ENCODE measurements around the gene HSF4.

DNA sequence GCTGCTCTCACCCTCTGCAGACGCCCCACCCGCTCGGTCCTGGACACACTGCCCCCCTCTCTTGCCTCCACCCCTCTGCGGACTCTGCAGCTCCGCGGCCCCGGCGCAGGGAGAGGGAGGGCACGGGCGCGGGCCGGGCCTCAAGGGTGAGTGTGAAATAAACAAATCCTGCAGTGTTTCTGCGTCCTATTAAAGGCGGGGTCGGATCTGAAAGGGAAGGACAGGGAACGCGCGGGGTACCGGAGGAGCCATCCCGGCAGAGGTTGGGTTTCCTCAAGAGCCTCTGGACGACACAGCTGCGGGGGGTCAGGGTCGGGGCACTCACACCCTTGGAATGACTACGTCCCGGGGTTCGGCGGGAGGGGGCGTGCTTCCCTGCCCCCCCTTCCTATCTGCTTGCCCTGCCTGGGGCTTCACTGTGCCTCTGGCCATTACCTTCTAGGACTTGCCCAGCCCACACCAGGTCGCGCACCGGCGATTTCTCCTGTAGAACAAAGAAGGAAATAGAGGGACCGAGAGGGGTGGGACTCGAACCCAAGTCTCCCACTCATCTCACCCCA lies 466 bp upstream of the HSF4 start:
- TF ChIP-seq, protein P1, sequence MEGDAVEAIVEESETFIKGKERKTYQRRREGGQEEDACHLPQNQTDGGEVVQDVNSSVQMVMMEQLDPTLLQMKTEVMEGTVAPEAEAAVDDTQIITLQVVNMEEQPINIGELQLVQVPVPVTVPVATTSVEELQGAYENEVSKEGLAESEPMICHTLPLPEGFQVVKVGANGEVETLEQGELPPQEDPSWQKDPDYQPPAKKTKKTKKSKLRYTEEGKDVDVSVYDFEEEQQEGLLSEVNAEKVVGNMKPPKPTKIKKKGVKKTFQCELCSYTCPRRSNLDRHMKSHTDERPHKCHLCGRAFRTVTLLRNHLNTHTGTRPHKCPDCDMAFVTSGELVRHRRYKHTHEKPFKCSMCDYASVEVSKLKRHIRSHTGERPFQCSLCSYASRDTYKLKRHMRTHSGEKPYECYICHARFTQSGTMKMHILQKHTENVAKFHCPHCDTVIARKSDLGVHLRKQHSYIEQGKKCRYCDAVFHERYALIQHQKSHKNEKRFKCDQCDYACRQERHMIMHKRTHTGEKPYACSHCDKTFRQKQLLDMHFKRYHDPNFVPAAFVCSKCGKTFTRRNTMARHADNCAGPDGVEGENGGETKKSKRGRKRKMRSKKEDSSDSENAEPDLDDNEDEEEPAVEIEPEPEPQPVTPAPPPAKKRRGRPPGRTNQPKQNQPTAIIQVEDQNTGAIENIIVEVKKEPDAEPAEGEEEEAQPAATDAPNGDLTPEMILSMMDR (IDR thresholded peaks at IDR 0.05), result no peak
- no peak for TF ChIP-seq GTF2I (CRISPR knock-in tag; conservative IDR thresholded peaks at IDR 0.05)
- no peak for TF ChIP-seq ZNF138 (CRISPR knock-in tag; conservative IDR thresholded peaks at IDR 0.05)
- no peak for TF ChIP-seq CREM (CRISPR knock-in tag; IDR thresholded peaks at IDR 0.05)
- TF ChIP-seq TCF7 (CRISPR knock-in tag; IDR thresholded peaks at IDR 0.05; ENCODE audit: low read depth), result no peak
- TF ChIP-seq, protein P2, sequence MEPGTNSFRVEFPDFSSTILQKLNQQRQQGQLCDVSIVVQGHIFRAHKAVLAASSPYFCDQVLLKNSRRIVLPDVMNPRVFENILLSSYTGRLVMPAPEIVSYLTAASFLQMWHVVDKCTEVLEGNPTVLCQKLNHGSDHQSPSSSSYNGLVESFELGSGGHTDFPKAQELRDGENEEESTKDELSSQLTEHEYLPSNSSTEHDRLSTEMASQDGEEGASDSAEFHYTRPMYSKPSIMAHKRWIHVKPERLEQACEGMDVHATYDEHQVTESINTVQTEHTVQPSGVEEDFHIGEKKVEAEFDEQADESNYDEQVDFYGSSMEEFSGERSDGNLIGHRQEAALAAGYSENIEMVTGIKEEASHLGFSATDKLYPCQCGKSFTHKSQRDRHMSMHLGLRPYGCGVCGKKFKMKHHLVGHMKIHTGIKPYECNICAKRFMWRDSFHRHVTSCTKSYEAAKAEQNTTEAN (CRISPR knock-in tag; IDR thresholded peaks at IDR 0.05), result no peak
- TF ChIP-seq, protein P3, sequence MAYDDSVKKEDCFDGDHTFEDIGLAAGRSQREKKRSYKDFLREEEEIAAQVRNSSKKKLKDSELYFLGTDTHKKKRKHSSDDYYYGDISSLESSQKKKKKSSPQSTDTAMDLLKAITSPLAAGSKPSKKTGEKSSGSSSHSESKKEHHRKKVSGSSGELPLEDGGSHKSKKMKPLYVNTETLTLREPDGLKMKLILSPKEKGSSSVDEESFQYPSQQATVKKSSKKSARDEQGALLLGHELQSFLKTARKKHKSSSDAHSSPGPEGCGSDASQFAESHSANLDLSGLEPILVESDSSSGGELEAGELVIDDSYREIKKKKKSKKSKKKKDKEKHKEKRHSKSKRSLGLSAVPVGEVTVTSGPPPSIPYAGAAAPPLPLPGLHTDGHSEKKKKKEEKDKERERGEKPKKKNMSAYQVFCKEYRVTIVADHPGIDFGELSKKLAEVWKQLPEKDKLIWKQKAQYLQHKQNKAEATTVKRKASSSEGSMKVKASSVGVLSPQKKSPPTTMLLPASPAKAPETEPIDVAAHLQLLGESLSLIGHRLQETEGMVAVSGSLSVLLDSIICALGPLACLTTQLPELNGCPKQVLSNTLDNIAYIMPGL (CRISPR knock-in tag; IDR thresholded peaks at IDR 0.05), result no peak
- TF ChIP-seq, protein P4, sequence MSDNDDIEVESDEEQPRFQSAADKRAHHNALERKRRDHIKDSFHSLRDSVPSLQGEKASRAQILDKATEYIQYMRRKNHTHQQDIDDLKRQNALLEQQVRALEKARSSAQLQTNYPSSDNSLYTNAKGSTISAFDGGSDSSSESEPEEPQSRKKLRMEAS (CRISPR knock-in tag; IDR thresholded peaks at IDR 0.05), result no peak
